ENCODE data around the gene MYH10.
"Not testable (repeated sequence)": the region's sequence is repeated elsewhere in the genome, so short reads cannot be mapped to it uniquely, and the experiment has no call there.

MYH10 gene

DNA sequence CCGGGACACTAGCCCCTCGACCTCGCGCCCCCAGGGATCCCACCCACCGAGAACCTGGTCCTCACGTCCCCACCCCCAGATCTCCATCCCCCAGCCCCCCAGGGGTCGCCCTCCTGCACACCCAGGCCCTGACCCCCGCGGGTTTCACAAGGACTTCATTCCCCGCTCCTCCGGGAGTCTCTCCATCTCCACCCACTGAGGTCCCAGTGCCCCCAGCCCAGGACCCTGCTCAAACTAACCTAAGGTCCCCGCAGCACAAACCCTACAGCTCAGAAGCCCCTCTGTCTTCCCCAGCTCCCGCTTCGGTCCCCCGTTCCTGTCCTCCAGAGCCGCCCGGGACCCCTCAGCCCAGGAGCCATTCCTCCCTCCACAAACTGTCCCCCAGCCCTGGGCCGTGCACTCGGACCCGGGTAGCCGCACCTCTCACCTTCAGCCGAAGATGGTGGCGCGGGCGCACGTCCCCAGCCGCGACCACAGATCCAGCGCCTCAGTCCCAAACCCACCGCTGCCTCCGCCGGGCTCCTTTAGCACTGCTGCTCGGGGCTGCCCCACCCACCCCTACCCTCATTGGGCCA is at the start of gene MYH10:
Gene MYH10, minus strand, starts transcription at position 499 of the 575 bp plus-strand sequence. CDS start 7,479 bp downstream, outside the sequence.
- no peak for DNase-seq

DNA sequence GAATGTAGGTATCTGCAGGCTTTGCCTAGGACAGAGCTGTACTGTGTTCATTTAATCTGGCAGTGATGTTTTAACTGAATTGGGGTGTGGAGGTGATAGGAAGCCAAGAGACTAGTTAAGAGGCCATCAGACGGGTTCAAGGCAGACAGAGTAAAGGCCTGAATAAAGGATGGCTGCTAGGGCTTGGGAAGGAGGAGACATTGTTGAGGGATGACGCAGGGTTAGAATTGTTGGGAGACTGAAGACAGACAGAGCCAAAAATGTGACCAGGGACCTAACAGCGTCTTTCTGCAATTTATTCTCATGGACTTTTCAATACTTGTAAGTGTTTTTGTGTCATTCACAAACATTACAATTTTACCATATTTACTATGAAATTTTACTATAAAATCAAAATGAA is 48.6 kb upstream of the MYH10 start:
- no peak for DNase-seq

DNA sequence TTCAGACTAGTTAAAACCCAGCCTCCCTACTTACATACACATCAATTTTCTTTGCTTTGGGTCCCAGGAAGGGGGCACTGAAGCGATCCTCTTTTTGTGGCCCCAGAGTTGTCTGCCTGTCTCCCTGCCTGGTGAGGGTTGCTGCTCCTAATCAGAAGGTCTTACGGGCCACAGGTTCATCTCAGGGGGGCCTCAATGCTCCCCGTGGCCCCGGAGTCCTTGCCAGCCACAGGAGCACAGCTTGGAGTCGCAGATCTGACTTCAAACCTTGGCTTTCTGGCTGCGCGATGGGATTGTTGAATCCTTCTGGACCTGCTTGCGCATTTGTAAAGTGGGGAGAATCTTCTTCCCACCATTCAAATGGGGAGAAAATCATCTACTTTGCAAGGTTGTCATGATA is 44.8 kb upstream of the MYH10 start:
- DNase-seq: no peak

DNA sequence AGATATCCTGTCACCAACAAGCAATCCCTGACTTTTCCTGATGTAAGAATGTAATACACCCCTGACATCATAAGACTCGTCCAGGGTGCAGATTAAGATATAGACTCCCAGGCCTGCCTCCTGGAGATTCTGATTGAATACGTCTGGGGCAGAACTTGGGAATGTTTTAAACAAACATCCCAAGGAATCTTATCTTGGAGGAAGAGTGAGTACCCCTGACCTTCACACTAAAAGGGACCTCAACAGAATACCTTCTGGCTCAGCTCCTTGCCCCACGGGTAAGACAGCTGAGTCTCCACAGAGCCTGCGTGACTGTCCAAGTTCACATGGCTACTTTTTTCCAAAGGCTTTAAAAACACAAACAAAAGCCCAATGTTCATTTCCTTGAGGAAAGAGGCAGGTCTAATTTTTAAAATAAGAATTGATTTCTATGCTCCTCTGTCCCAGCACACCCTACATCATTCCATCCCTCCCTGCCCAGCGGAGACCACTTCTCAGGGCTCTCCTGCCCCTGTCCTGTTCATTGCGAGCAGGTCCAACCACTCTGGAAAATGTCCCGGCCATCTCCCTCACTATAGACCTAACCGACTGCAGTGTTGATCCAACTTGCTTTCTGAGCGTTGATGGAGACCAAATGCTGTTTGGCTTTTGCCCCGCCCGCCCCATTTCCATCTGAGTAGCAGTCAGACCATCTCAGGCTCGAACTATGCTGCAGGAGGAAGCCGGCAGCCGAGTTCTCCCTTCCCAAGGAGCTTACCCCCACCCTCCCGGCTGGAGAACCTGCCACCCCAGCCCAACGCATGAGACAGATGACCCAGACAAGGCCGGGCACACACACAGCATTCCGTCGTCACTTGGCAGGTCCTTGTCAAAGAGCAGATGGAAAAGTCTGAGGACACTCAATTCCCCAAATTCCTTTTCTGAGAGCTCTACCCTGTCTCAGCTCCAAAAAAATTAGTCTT is 44.1 kb upstream of the MYH10 start:
- DNase-seq: no peak

DNA sequence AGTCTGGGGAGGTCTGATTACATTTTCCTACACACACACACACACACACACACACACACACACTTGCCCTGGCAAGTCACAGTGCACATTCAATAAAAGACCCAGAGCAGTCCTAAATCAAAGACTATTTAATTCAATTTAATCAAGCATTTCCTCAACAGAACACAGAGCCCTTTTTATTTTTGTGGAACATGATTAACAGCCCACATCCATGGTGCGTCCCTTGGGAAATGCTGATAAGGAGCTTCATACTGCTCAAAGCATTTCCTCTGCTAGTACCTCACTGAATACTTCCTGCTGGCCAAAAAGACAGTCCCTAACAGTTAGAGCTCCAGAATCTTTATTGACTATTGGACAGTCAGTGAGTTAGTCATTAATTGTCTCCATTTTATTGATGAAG is 43.1 kb upstream of the MYH10 start:
- DNase-seq: no peak

DNA sequence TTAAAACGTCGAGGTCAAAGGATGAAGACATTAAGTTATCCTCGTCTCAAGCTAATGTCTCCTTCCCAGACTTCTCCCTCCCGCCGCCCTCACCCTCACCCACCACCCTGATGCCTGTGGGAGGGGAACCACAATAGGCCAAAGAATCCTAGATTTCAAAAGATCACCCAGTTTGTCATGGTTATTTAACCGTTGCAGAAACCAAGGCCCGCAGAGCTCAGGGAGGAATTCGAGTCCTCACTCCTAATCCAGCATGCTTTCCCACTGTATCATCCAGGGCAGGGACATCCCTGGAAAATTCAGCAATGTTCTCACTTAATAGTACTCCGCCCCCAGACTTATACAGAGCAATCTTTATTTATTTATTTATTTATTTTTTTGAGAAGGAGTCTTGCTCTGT is 41.8 kb upstream of the MYH10 start:
- DNase-seq: no peak

DNA sequence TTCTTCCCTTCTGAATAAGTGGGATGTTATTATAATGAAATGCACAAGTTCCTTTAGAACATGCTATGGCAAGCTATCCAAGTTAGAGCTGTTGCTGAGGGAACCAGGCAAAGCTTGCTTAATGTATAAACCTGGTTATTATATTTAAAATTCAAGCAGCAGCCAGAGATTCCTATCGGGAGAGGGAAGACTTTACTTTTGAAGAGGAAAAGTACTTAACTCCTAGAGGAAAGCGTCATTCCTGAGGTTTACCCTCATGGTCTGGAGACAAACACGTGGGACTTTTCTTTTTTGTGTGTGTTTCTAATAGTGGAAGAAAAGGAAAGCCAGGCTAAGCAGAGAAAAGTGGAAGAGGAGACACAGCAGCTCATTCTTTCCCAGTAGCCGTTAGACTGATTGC is 39.9 kb upstream of the MYH10 start:
- no peak for DNase-seq

DNA sequence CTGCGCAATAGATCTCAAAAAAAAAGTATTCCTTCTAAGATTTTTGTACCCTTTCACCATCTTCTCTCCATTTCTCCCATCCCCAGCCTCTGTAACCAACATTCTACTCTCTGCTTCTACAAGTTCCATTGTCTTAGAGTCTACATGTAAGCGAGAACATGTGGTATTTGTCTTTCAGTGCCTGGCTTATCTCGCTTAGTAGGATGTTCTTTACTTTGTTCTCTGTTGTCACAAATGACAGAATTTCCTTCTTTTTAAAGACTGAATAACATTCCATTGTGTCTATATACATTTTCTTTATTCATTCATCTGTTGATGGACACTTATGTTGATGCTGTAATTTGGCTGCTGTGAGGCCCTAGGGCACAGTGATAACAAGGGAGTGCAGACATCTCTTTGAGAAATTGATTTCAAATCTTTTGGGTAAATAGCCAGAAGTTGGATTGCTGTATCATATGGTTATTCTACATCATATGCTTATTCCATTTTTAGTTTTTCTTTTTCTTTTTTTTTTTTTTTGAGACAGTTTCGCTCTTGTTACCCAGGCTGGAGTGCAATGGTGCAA is 37.7 kb upstream of the MYH10 start:
- no peak for DNase-seq

DNA sequence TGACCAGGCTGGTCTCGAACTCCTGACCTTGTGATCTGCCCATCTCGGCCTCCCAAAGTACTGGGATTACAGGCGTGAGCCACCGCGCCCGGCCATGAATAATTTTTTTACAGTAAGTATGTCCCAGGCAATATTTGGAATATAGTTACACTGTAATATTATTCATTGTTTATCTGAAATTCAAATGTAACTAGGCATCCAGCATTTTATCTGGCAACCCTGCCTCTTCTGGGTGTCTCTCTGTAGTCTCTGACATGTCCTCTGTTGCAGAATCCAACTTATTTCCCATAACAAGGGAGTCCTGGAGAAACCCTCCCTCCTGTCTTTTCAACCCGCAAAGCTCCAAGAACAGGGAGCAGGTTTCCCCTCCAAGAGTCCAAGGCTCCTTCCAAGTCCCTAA is 36.9 kb upstream of the MYH10 start:
- DNase-seq: no peak

DNA sequence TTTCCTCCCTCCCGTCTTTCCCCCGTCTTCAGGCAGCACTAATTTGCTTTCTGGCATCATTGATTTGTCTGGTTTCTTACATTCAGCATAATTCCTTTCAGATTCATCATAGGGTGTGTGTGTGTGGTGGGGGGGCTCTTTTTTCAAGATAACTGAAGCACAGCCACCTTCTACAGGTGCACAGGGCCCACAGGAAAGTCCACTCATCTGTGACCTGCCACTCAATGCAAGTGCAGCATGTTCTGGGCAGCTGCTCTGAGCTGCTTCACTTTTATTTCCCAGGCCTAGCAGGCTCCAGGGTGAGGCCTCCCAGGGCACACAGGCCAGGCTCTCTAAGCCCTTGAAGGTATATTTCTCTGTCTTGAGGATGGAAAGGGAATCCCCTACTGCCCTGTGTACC is 35.2 kb upstream of the MYH10 start:
- no peak for DNase-seq

DNA sequence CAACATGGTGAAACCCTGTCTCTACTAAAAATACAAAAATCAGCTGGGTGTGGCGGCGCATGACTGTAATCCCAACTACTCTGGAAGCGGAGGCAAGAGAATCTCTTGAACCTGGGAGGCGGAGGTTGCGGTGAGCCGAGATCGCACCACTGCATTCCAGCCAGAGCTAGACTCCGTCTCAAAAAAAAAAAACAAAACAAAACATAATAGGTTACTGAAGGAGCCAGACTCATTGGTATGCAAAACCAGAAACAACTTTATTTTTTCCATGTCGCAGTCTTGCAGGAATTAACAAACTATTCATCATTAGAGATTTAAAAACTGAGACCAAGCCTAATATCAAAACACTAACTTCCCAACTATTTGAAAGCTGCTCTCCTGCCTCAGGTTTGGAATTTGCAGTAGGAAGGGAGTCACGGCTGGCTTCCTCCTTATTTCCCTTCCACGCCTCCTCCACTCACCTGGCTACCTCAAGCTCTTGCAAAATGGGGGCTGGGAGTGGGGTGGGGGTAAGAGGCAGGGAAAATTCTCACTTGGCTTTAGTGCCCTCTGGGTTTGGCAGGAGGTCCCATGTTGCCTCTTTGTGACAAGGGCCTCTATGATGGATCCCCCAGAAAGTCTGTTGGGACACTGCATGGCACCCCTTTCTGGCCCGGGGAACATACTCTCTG is 34.1 kb upstream of the MYH10 start:
- DNase-seq: no peak

DNA sequence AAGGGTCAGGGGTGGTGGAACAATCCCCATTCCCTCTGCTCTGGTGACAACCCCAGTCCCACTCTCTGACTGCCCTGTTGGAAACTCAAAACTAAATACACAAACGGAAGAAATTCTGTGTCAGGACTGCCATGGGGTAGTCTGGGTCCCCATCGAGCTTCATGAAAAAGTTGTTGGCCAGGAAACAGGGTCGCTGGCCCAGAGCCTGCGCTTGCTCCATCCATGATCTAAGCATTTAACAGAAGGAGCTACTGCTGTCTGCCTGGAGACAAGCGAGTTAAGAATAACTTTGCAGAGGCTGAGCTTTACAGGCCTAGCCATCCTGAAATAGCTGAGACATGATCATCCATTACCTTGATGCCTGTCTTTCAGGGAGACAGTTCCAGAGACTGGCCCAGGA is 32.4 kb upstream of the MYH10 start:
- no peak for DNase-seq

DNA sequence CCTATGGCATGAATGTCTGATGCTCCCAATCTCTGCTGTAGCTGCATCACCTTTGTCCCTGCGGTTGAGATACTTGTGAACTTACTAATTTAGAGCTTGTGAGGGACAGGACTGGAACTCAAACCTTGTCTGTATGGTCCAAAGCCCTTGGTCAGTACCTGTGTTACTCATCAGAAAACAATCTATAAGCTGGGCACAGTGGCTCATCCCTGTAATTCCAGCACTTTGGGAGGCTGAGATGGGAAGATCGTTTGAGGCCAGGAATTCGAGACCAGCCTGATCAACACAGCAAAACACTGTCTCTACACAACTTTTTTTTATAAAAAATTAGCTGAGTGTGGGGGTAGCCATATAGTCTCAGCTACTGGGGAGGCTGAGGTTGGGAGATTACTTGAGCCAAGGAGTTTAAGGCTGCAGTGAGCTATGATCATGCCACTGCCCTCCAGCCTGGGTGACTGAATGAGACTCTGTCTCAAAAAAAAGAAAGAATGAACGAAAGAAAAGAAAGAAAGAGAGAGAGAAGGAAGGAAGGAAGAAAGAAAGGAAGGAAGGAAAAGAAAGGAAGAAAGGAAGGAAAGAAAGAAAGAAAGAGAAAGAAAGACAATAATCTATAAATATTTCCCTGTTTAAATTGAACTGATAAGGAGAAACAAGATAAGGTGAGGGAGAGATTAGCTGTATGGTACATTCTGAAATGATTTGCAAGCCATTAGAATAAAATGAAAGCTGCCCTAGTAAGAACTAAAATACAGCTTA is 31.7 kb upstream of the MYH10 start:
- no peak for DNase-seq

DNA sequence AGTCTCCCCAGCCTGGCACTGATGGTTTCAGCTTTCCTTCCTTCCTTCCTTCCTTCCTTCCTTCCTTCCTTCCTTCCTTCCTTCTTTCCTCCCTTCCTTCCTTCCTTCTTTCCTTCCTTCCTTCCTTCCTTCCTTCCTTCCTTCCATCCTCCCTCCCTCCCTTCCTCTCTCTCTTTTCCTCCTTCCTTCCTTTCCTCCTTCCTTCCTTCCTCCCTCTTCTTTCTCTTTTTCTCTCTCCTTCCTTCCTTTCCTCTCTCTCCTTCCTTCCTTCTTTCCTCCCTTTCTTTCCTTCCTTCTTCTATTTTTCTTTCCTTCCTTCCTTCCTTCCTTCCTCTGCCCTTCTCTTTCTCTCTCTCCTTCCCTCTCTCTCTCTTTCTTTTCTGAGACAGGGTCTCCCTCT is 30.2 kb upstream of the MYH10 start:
- DNase-seq: not testable (repeated sequence)

DNA sequence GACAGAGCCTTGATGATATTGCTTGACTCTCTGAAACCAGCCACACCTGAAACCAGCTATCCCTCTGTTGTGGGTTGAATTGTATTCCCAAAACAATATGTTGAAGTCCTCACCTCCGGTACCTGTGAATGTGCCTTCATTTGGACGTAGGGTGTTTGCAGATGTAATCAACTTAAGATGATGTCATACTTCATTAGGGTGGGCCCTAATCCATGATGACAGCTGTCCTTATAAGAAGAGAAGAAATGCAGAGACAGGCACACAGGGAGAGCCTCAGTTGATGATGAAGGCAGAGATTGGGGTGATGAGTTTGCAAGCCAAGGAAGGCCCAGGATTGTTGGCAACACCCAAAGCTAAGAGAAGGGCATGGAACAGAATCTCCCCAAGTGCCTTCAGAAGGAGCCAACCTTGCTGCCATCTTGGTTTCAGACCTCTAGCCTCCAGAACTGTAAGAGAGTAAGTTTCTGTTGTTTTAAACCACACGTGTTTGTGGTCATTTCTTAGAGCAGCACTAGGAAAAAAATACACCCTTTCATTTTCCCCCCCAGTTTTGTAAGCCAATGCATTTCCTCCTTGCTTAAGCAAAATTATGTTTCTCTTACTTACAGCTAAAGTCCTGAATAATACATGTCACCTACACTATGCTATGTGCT is 29.4 kb upstream of the MYH10 start:
- no peak for DNase-seq

DNA sequence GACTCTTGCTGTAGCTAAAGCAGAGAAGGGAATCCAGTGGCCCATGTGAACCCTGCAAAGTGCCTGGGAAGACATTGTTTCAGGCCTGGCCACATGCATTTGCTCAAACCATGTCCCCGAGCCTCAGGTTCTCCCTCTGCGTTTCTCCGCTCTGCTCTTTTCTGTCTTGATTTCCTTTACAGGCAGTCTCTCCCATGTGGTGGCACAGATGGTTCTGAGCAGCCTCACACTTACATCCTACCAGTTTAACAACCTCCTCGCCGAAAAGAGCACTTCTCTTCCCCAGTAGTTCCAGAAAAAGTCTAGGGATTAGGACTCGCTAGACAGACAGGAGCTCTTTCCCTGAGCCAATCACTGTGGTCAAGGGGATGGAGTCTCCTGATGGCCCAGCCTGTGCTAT is 28.3 kb upstream of the MYH10 start:
- no peak for DNase-seq

DNA sequence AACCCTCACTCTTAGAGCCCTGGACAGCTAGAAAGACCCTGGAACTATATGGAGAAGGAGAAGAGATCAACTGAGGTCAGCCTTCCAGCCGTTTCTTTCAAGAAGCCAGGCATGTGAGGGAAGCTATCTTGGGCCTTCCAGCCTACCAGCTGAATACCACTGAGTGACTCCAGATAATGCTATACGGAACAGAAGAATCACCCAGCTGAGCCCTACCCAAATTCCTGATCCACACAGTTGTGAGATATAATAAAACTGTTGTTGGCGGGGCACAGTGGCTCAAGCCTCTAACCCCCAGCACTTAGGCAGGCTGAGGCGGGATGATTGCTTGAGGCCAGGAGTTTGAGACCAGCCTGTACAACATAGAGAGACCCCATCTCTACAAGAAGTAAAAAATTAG is 26.2 kb upstream of the MYH10 start:
- no peak for DNase-seq

DNA sequence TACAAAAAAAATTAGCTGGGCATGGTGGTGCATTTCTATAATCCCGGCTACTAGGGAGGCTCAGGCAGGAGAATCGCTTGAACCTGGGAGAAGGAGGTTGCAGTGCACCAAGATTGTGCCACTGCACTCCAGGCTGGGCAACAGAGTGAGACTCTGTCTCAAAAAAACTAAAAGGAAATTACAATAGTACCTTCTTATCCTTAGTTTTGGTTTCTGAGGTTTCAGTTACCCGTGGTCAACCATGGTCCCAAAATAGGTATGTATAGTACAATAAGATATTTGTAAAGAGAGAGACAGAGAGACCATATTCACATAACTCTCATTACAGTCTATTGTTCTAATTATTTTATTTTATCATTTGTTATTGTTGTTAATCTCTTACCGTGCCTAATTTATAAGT is 24.3 kb upstream of the MYH10 start:
- DNase-seq: no peak

DNA sequence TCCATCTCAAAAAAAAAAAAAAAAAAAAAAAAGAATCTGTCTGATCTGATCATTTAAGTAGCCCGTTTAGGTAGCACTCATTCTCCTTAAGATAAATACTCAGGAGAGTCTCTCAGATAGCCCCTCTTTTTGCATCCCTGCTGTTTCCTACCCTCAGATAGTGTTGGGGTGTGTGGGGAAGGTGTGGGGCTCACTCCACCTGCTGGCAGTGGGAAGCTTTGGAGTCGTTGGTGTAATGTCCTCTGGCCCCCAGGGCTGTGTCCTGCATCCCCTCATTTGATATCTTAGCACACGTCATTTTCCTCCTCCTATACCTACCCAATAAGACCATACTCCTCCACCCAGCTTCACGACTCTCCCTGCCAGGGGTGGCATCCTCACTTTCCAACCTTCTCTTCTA is 20.5 kb upstream of the MYH10 start:
- no peak for DNase-seq

DNA sequence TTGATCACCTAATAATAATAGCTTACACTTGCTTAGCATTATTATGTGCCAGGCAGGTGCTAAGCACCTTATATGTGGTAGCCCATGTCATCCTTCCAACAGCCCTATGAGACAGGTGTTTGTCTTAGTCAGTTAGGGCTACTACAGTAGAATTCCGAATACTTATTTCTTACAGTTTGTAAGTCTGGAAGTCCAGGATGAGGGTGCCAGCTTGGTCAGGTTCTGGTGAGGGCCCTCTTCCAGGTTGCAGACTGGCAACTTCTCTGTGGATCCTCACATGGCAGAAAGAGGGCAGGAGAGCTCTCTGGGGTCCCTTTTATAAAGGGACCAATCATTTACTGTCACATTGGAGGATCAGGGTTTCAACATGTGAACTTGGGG is 19.6 kb upstream of the MYH10 start:
- no peak for DNase-seq

DNA sequence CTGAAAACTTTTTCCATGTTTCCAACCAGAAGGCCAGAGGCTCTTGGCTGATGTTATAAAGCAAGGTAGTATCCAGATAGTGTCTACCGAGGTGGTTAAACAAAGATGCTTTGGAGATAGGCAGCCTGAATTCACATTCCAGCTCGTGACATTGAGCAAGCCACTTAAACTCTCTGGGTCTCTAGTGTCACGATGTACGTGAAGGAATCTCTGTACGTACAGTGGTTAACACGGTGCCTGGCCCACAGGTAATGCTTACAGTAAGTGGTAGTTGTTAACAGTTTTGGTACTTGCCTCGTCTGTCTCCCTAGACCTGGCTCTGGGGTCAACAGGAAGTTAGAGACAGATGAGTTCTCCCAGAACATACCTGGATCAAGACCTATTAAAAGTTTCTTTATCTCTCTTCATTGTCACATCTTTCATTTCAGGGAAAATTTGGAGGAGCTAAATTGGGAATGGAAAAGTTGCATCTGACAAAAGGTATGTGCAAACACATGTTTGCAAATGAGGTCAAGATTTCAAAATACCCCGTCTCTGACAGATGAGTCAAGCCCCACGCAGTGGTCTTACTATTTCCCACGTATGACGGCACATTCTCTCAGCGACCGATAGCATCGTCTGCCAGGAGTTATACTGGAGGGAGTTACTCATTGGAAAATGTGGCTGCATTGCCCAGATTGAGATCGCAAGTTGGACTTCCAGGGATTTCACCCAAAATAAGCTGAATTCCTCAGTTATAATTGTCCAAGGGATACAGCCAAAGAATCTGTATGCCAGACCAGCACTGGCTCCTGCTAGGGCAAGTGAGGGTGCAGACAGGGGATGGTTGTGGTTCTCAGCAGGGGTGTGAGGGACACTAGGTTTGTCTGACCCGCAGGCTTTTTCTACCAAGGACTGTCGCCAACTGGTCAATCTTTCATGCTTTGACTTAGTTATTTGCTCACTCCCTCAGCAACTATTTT is 18.9 kb upstream of the MYH10 start:
- DNase-seq: no peak
